BLaER1 treated with 17β-estradiol and CSF1 and Interleukin-3, amounts not matched to agents 10 nM and 100 nM (cell line): ENCODE measurements around the gene CLIC4.

Source experiments
- H3K27ac ChIP-seq, 11 experiments: shearing (Covaris generic); formaldehyde crosslinking; 2 replicates each; pipeline ENCODE4 v1.8.1; 2022
- H3K27me3 ChIP-seq, 11 experiments: shearing (Covaris generic); formaldehyde crosslinking; 2 replicates each; pipeline ENCODE4 v1.8.1; 2022
- H3K36me3 ChIP-seq, 11 experiments: shearing (Covaris generic); formaldehyde crosslinking; 2 replicates each; pipeline ENCODE4 v1.8.1; 2022
- H3K4me1 ChIP-seq, 10 experiments: shearing (Covaris generic); formaldehyde crosslinking; 2 replicates each; pipeline ENCODE4 v1.8.1; 2022
- H3K4me2 ChIP-seq, 11 experiments: shearing (Covaris generic); formaldehyde crosslinking; 2 replicates each; pipeline ENCODE4 v1.8.1; 2022
- H3K4me3 ChIP-seq, 10 experiments: shearing (Covaris generic); formaldehyde crosslinking; 2 replicates each; pipeline ENCODE4 v1.8.1; 2022
- H3K9ac ChIP-seq, 11 experiments: shearing (Covaris generic); formaldehyde crosslinking; 2 replicates each; pipeline ENCODE4 v1.8.1; 2022
- H3K9me3 ChIP-seq, 11 experiments: shearing (Covaris generic); formaldehyde crosslinking; replicated peaks in 1 of 11; 2 replicates each; pipeline ENCODE4 v1.8.1; 2022
- H4K20me1 ChIP-seq, 11 experiments: shearing (Covaris generic); formaldehyde crosslinking; 2 replicates each; pipeline ENCODE4 v1.8.1; 2022
- Cebpa-rat ChIP-seq, 11 experiments: shearing (Covaris generic); IDR thresholded peaks; 2 replicates each; pipeline ENCODE4 v1.8.1; 2022

The CLIC4 gene

GRCh38 chr1:24874611-24875234 lies 129.5 kb downstream of the CLIC4 start:
- H3K27ac ChIP-seq = no peak overlapping the region
- H3K4me1 ChIP-seq = peaks cover 31 to 35% (median 34%) of the 10 kb centered on the region in 10 experiments
- no peak for TF ChIP-seq Cebpa-rat (IDR thresholded peaks at IDR 0.05)
- H3K4me2 ChIP-seq = no peak overlapping the region
- no peaks in the 10 kb centered on the region for H3K9me3 ChIP-seq
- 0 out of 22 replicates have a peak, but pooled peaks cover 0 to 5% (median 0%) of the 10 kb centered on the region in 11 experiments for H3K27me3 ChIP-seq
- no peak overlapping the region for H3K4me3 ChIP-seq
- H3K36me3 ChIP-seq = no peaks in the 10 kb centered on the region
- H3K9ac ChIP-seq = no peak overlapping the region
- no peaks in the 10 kb centered on the region for H4K20me1 ChIP-seq

DNA sequence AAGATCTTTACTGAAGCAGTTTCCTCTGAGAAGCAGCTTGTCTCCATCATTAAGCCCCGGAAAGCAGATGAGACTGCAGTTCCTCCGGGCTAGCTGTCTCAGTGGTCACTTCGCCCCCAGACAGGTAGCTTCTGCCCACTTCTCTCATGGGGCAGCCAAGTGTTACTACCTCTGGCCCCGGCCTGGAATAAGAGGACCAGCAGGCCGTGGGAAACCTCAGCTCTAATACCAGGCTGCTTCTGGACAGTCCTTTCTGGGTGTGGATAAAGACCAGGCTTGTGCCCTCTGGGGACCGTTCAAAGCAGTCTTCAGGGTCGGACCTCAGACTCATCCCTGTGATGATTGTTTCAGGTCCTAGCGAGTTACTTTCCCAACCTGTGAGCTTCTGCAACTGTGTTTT lies 130.0 kb downstream of the CLIC4 start:
- Histone ChIP-seq H3K27me3 (0 out of 22 replicates have a peak, but pooled peaks cover 0 to 5% (median 0%) of the 10 kb centered on the region in 11 experiments), H3K27ac (no peak overlapping the region), H3K4me2 (no peak overlapping the region), H3K4me3 (no peak overlapping the region), H4K20me1 (no peaks in the 10 kb centered on the region), H3K36me3 (no peaks in the 10 kb centered on the region), H3K9me3 (0 out of 22 replicates have a peak, but pooled peaks cover 0 to under 1% (median 0%) of the 10 kb centered on the region in 11 experiments), H3K9ac (no peak overlapping the region), H3K4me1 (peaks cover 25 to 30% (median 28%) of the 10 kb centered on the region in 10 experiments)
- TF ChIP-seq Cebpa-rat (IDR thresholded peaks at IDR 0.05) = no peak

- H3K4me3 ChIP-seq = no peak overlapping the region
- no peak overlapping the region for H3K27ac ChIP-seq
- no peaks in the 10 kb centered on the region for H3K36me3 ChIP-seq
- no peak overlapping the region for H3K9ac ChIP-seq
- TF ChIP-seq Cebpa-rat (IDR thresholded peaks at IDR 0.05) = no peak
- no peaks in the 10 kb centered on the region for H3K27me3 ChIP-seq
- peaks cover 17 to 22% (median 21%) of the 10 kb centered on the region in 10 experiments for H3K4me1 ChIP-seq
- H3K9me3 ChIP-seq = 0 out of 22 replicates have a peak, but pooled peaks cover 0 to 6% (median 0%) of the 10 kb centered on the region in 11 experiments
- no peak overlapping the region for H3K4me2 ChIP-seq
- no peaks in the 10 kb centered on the region for H4K20me1 ChIP-seq
Measured at GRCh38 chr1:24875991-24876506, 130.8 kb downstream of the CLIC4 start.

DNA sequence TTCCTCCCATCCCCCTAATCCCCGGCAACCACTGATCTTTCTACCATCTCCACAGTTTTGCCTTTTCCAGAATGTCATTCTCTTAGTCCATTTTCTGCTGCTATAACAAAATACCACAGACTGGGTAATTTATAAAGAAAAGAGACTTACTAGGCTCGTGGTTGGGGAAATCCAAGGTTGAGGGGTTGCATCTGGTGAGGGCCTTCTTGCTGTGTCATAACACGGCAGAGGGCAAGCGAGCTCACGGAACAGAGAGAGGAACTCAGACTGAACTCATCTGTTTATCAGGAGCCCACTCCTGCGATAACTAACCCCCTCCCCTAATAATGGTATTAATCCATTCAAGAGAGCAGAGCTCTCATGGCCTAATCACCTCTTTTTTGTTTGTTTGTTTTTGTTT lies 132.8 kb downstream of the CLIC4 start:
- no peaks in the 10 kb centered on the region for H4K20me1 ChIP-seq
- peaks cover 0 to 2% (median under 1%) of the 10 kb centered on the region in 10 experiments; a peak in 14 of 20 replicates for H3K4me1 ChIP-seq
- no peak for TF ChIP-seq Cebpa-rat (IDR thresholded peaks at IDR 0.05)
- no peak overlapping the region for H3K4me2 ChIP-seq
- H3K9me3 ChIP-seq = 0 out of 22 replicates have a peak, but pooled peaks cover 0 to 6% (median 0%) of the 10 kb centered on the region in 11 experiments
- no peak overlapping the region for H3K4me3 ChIP-seq
- no peak overlapping the region for H3K27ac ChIP-seq
- H3K27me3 ChIP-seq = no peaks in the 10 kb centered on the region
- H3K36me3 ChIP-seq = no peaks in the 10 kb centered on the region
- no peak overlapping the region for H3K9ac ChIP-seq

DNA sequence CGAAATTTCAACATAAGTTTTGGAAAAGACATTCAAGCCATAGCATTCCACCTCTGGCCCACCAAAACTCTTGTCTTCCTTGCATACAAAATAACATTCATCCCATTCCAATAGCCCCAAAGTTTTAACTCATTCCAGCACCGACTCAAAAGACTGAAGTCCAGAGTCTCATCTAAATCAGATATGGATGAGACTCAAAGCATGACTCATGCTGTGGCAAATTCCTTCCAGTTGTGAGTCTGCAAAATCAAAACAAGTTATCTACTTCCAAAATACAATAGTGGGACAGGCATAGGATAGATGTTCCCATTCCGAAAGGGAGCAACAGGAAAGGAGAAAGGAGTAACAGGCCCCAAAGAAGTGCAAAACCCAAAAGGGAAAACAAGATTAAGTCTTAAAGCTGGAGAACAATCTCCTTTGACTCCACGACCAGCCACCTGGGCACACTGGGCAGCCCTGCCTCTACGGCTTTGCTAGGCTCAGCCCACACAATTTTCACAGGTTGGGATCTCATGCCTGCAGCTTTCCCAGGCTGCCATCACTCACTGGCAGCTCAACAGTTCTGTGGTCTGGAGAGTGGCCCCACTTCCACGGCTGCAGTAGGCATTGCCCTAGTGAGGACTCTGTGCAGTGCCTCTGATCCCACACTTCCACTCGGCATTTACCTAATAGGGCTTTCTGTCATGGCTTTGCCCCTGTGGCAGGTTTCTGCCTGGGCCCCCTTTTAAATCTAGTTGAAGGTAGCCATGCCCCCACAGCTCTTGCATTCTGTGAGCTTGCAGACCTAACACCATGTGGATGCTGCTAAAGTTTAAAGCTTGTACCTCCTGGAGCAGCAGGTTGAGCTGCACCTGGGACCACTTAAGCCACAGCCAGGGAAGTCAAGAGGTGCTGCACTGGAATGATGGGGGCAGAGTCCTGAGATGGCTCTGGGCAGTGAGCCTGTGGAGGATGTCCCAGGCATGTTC lies 133.8 kb downstream of the CLIC4 start:
- H3K9ac ChIP-seq = no peak overlapping the region
- TF ChIP-seq Cebpa-rat (IDR thresholded peaks at IDR 0.05) = no peak
- H3K4me1 ChIP-seq = no peaks in the 10 kb centered on the region

DNA sequence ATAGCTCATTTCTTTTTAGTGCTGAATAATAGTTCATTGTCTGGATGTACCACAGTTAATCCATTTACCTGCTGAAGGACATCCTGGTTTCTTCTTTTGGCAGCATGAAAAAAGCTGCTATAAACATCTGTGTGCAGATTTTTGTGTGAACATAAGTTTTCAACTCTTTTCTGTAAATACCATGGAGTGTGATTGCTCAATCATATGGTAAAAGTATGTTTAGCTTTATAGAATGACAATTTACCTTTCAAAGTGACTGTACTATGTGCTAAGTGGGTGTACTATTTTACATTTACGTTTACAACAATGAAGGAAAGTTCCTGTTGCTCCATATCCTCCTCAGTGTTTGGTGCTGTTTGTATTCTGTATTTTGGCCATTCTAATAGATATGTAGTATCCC lies 135.8 kb downstream of the CLIC4 start:
- Histone ChIP-seq H3K27me3 (no peaks in the 10 kb centered on the region), H3K4me1 (no peaks in the 10 kb centered on the region), H3K9ac (no peak overlapping the region), H3K36me3 (no peaks in the 10 kb centered on the region), H4K20me1 (no peaks in the 10 kb centered on the region), H3K4me3 (no peak overlapping the region), H3K27ac (no peak overlapping the region), H3K4me2 (no peak overlapping the region), H3K9me3 (peaks cover 0 to 16% (median 0%) of the 10 kb centered on the region in 11 experiments; a peak in 2 of 22 replicates)
- TF ChIP-seq Cebpa-rat (IDR thresholded peaks at IDR 0.05) = no peak

More for the DNA sequence above, 133.8 kb downstream of the CLIC4 start:
- no peak overlapping the region for H3K4me3 ChIP-seq
- no peaks in the 10 kb centered on the region for H4K20me1 ChIP-seq
- H3K27ac ChIP-seq = no peak overlapping the region
- no peaks in the 10 kb centered on the region for H3K36me3 ChIP-seq
- H3K27me3 ChIP-seq = no peaks in the 10 kb centered on the region
- H3K4me2 ChIP-seq = no peak overlapping the region
- peaks cover 0 to 14% (median 0%) of the 10 kb centered on the region in 11 experiments; a peak in 2 of 22 replicates for H3K9me3 ChIP-seq

DNA sequence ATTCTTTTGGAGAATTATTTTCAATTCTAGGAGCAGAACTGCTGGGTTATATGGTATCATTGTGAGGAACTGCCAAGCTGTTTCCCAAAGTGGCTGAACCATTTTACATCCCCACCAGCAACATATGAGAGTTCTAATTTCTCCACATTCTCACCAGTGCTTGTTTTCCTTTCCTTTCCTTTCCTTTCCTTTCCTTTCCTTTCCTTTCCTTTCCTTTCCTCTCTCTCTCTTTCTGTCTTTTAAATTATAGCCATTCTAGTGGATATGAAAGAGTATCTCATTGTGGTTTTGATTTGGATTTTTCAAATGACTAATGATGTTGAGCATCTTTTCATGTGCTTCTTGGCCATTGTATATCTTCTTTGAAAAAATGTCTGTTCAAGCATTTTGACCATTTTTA lies 139.5 kb downstream of the CLIC4 start:
- TF ChIP-seq Cebpa-rat (IDR thresholded peaks at IDR 0.05) = no peak
- peaks cover 0 to 16% (median 0%) of the 10 kb centered on the region in 11 experiments; a peak in 2 of 22 replicates for H3K9me3 ChIP-seq
- H4K20me1 ChIP-seq = no peaks in the 10 kb centered on the region
- H3K4me3 ChIP-seq = no peak overlapping the region
- no peaks in the 10 kb centered on the region for H3K27me3 ChIP-seq
- no peak overlapping the region for H3K9ac ChIP-seq
- no peaks in the 10 kb centered on the region for H3K4me1 ChIP-seq
- no peaks in the 10 kb centered on the region for H3K36me3 ChIP-seq
- H3K4me2 ChIP-seq = no peak overlapping the region
- H3K27ac ChIP-seq = no peak overlapping the region

DNA sequence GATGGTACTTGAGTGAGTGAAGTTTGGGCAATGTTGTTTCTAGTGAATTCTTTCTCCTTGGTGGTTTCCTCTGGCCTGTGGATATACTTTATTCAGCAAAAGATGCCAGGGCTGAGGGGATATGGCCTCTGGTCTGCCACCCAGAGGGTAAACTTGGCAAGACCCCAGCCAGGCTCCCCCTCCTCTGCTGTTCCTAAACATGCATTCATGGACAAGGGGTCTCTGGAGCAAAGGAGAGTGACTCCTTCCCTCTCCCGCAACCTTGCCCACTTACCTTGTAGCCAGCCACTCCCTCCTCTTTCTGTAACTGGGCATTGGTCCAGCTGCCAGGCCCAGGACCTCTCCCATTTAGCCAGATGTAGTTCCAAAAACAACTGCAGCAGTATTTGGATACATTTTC lies 141.0 kb downstream of the CLIC4 start:
- Histone ChIP-seq H3K4me3 (no peak overlapping the region), H3K36me3 (no peaks in the 10 kb centered on the region), H3K27ac (no peak overlapping the region), H3K9me3 (peaks cover 0 to 12% (median 7%) of the 10 kb centered on the region in 11 experiments; a peak in 12 of 22 replicates), H3K9ac (no peak overlapping the region), H3K4me2 (no peak overlapping the region), H4K20me1 (no peaks in the 10 kb centered on the region), H3K27me3 (no peaks in the 10 kb centered on the region), H3K4me1 (no peaks in the 10 kb centered on the region; a peak in 1 of 20 replicates)
- TF ChIP-seq Cebpa-rat (IDR thresholded peaks at IDR 0.05) = no peak
